Common myeloid progenitor, CD34-positive (primary cell): ENCODE data around the gene WNK2.

ENCODE experiments used
- CTCF ChIA-PET: fragments of 350-600 bp; sonication (Branson Sonifier 250); formaldehyde crosslinking; loops from one replicate; lab custom pipeline; 2021; ENCODE audit warnings: antibody characterized with exemption; lab: Charles Lee
- POLR2A ChIA-PET: fragments of 350-600 bp; sonication (Branson Sonifier 250); formaldehyde crosslinking; loops from one replicate; lab custom pipeline; 2021; ENCODE audit warnings: antibody characterized with exemption; lab: Charles Lee
- DNase-seq, 3 donors: peaks; one replicate each; pipeline versions ENCODE4 v3.0.0 to v3.0.0-alpha.2; 2013
- H3K27ac ChIP-seq, 2 experiments: 1 replicate in 1 of 2; 2 replicates in 1 of 2; pipeline ENCODE4 v1.7.0; 2013; ENCODE audit warnings: inconsistent platforms in 2 of 2, low read length in 2 of 2, mild to moderate bottlenecking in 2 of 2, low read depth in 1 of 2, moderate library complexity in 1 of 2; ENCODE audit not compliant: severe bottlenecking in 2 of 2, insufficient read depth in 1 of 2, poor library complexity in 1 of 2
- H3K27me3 ChIP-seq, 5 experiments: replicated peaks in 2 of 5; 1 replicate in 3 of 5; 2 replicates in 2 of 5; pipeline versions ENCODE4 v1.6.1 to v1.7.0; 2013; ENCODE audit warnings: low read length in 4 of 5, mild to moderate bottlenecking in 2 of 5, moderate library complexity in 2 of 5, inconsistent platforms in 1 of 5; ENCODE audit not compliant: insufficient read depth in 5 of 5, control insufficient read depth in 4 of 5
- H3K36me3 ChIP-seq, 4 experiments: 1 replicate in 2 of 4; 2 replicates in 2 of 4; pipeline versions ENCODE4 v1.6.1 to v1.7.0; 2013; ENCODE audit warnings: low read length in 3 of 4, control low read depth in 1 of 4, mild to moderate bottlenecking in 1 of 4; ENCODE audit not compliant: control insufficient read depth in 4 of 4, insufficient read depth in 4 of 4
- H3K4me1 ChIP-seq, 4 experiments: 1 replicate in 3 of 4; 2 replicates in 1 of 4; pipeline versions ENCODE4 v1.6.1 to v1.7.1; 2013; ENCODE audit warnings: low read length in 3 of 4, mild to moderate bottlenecking in 3 of 4, control low read depth in 1 of 4, inconsistent platforms in 1 of 4, moderate library complexity in 1 of 4; ENCODE audit not compliant: control insufficient read depth in 4 of 4, insufficient read depth in 4 of 4; ENCODE audit errors: control extremely low read depth in 1 of 4
- H3K4me3 ChIP-seq, 7 experiments: 1 replicate in 4 of 7; 2 replicates in 3 of 7; pipeline versions ENCODE4 v1.5.1 to v1.7.0; 2013; ENCODE audit warnings: mild to moderate bottlenecking in 7 of 7, low read length in 6 of 7, moderate library complexity in 6 of 7, inconsistent platforms in 2 of 7, low read depth in 2 of 7, control low read depth in 1 of 7; ENCODE audit not compliant: insufficient read depth in 4 of 7, control insufficient read depth in 1 of 7; ENCODE audit errors: extremely low read depth in 1 of 7
- H3K9me3 ChIP-seq, 5 experiments: 1 replicate in 4 of 5; 2 replicates in 1 of 5; pipeline versions ENCODE4 v1.6.1 to v1.7.1; 2013; ENCODE audit warnings: low read length in 4 of 5, mild to moderate bottlenecking in 2 of 5, inconsistent platforms in 1 of 5, low read depth in 1 of 5, moderate library complexity in 1 of 5; ENCODE audit not compliant: control insufficient read depth in 4 of 5, insufficient read depth in 2 of 5; ENCODE audit errors: control extremely low read depth in 1 of 5
- WGBS: methylation state at CpG from one replicate; pipeline ENCODE4 v1.1.5; 2013; ENCODE audit not compliant: insufficient coverage; 5-methylcytosine and 5-hydroxymethylcytosine counted together

Gene WNK2

DNA sequence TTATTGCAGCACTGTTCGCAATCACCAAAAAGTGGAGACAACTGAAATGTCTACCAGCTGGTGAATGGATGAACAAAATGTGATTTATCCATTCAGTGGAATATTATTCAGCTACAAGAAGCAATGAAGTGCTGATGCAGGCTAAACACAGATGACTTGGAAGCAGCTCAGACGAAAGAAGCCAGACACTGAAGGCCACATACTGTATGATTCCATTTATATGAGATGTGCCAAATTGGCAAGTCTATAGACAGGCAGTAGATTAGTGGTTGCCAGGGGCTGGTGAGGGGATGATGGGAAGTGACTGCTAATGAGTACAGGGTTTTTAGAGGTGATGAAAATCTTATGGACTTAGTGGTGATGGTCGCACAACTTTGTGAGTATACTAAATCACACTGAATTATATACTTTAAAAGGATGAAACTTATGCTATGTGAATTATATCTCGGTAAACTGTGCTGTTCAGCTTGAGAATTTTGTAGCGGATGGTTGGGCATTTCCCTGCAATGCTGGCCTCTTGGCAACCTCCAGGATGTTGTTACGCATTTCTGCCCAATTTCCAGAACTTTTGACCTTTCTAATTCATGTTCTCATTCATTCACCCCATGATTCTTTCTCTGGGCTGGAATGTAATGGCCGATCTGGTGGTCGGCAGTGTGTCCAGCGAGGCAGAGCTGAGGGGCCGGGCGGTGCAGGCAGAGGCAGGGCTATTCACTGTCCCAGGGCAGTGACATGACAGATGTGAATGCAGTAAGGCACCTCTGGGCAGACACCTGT lies 22.0 kb upstream of the WNK2 start:
- no peak for DNase-seq
- Histone ChIP-seq H3K4me1 (peaks cover 0 to 4% (median 2%) of the 10 kb centered on the region in 4 experiments), H3K27me3 (peaks cover 0 to 5% (median 0%) of the 10 kb centered on the region in 5 experiments), H3K9me3 (no peaks in the 10 kb centered on the region), H3K4me3 (no peak overlapping the region), H3K27ac (no peak overlapping the region), H3K36me3 (no peaks in the 10 kb centered on the region)
- ChIA-PET POLR2A (no interaction called here), CTCF (interaction anchor here (1.0 to 4.0 kb wide), 4 partner anchors 10 to 142 kb away, joined by 3 to 50 read pairs (median 6); no protein-coding TSS in a partner anchor)
- WGBS = 100% methylated on average over 7 of the region's 11 CpGs

DNA sequence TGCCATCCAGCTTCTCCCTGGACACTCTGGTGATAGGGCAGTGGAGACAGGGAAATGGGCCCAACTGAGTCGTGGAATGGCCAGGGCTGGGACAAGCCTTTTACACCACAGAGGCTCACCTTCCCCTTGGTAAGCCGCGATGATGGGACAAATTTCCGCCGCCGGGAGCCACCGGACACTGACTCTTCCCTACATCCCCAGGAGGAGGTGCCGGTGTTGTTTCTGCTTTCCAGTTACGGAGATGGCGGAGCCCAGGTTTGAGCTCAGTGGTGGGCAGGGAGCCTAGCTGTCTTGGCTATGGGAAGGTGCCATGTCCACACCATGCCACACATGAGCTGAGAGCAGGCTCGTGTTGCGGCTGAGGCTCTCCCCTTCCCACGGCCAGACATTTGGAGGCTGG lies 19.9 kb upstream of the WNK2 start:
- ChIA-PET CTCF (interaction anchor here (1.6 to 4.0 kb wide), 2 partner anchors 68 to 140 kb away, joined by 6 to 50 read pairs; no protein-coding TSS in a partner anchor), POLR2A (no interaction called here)
- Histone ChIP-seq H3K36me3 (no peaks in the 10 kb centered on the region), H3K9me3 (no peaks in the 10 kb centered on the region), H3K4me3 (no peak overlapping the region), H3K4me1 (peaks cover 0 to 4% (median 2%) of the 10 kb centered on the region in 4 experiments), H3K27ac (no peak overlapping the region), H3K27me3 (peaks cover 0 to 5% (median 0%) of the 10 kb centered on the region in 5 experiments)
- WGBS = 98% methylated on average over 12 of the region's 13 CpGs
- no peak for DNase-seq

DNA sequence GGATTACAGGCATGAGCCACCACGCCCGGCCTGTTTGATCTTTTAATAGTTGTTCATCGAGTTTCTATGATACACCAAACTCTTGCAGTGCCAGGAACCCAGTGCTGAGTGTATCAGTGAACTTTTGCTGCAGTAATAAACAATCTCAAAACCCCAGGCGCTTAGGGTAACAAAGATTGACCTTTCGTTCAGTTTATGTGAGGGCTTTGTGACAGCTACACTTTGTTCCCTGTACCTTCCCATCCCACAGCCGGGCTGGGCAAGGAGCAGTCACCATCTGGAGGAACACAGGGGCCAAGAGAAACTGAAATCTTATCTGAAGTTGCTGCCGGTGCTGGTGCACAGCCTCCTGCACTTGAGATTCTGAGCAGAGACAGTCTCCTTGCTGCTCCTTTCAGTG lies 17.2 kb upstream of the WNK2 start:
- Histone ChIP-seq H3K9me3 (no peaks in the 10 kb centered on the region), H3K27me3 (peaks cover 0 to 7% (median 0%) of the 10 kb centered on the region in 5 experiments), H3K4me3 (no peak overlapping the region), H3K36me3 (no peaks in the 10 kb centered on the region), H3K27ac (no peak overlapping the region), H3K4me1 (no peaks in the 10 kb centered on the region)
- no peak for DNase-seq
- ChIA-PET CTCF (interaction anchor here (1.2 kb wide), 1 partner anchor 136 kb away, joined by 3 read pairs; no protein-coding TSS in a partner anchor), POLR2A (no interaction called here)
- WGBS = 95% methylated on average over 6 of the region's 7 CpGs

DNA sequence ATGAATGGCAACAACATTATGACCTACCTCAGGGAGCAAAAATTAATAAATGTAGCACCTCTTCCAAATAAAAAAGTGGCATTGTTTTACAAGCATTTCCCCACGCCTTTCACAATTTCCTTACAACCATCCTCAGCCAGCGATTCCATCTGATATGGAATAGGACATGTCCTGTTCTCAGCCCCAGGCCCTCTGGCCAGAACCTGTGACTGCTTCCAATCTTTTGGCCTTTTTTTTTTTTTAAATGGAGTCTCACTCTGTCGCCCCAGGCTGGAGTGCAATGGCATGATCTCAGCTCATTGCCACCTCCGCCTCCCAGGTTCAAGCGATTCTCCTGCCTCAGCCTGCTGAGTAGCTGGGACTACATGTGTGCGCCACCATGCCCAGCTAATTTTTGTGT lies 16.8 kb upstream of the WNK2 start:
- ChIA-PET CTCF (interaction anchor here (1.0 to 1.2 kb wide), 2 partner anchors 134 to 136 kb away, joined by 3 read pairs; no protein-coding TSS in a partner anchor), POLR2A (no interaction called here)
- H3K27me3 ChIP-seq = peaks cover 0 to 6% (median 0%) of the 10 kb centered on the region in 5 experiments
- whole genome bisulfite sequencing = 100% methylated on average over 6 of the region's 6 CpGs
- no peak overlapping the region for H3K4me3 ChIP-seq
- no peaks in the 10 kb centered on the region for H3K36me3 ChIP-seq
- H3K27ac ChIP-seq = no peak overlapping the region
- no peaks in the 10 kb centered on the region for H3K9me3 ChIP-seq
- H3K4me1 ChIP-seq = no peaks in the 10 kb centered on the region
- no peak for DNase-seq

DNA sequence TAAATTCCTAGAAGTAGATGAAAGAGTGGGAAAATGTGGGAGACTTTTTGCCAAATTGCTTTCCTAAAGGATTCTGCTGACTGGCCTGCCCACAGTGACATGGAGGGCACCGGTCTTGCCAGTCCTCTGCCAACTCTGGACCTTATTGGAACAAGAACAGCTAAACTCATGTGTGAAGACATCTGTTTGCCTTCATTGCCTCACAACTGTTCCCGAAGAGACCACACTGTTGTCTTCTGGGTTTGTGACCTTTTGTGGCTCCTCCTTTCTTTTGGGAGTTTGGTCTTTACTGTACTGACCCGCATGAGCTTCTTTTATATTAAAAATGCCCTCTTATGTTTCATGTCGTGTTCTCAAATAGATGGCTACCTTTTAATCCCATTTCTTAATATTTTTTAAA lies 16.1 kb upstream of the WNK2 start:
- no peaks in the 10 kb centered on the region for H3K4me1 ChIP-seq
- H3K4me3 ChIP-seq = no peak overlapping the region
- H3K9me3 ChIP-seq = no peaks in the 10 kb centered on the region
- H3K27me3 ChIP-seq = peaks cover 0 to 6% (median 0%) of the 10 kb centered on the region in 5 experiments
- no peaks in the 10 kb centered on the region for H3K36me3 ChIP-seq
- no peak overlapping the region for H3K27ac ChIP-seq
- 96% methylated on average over 3 of the region's 4 CpGs for WGBS
- DNase-seq = no peak
- CTCF ChIA-PET = interaction anchor here (0.9 to 1.2 kb wide), 3 partner anchors 12 to 135 kb away, joined by 3 read pairs; no protein-coding TSS in a partner anchor
- POLR2A ChIA-PET = no interaction called here

DNA sequence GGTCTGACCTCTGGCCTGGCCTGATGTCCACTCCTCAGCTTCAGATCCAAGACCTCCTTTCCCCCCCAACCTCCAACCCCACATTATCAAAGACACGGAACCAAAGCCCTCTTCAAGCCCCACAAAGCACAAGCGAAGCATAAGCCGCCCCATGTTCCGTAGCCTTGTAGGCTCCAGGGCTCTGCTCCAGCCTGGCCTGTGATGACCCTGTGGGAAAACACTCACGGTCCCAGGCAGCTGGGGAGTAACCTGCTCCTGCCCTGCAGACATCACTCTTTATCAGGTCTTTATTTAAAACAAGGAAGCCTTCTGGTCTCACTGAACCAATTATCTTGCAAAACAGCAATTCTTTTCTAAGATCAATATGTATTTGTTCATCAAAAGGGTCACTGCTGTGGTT lies 15.4 kb upstream of the WNK2 start:
- no peaks in the 10 kb centered on the region for H3K9me3 ChIP-seq
- no peaks in the 10 kb centered on the region for H3K36me3 ChIP-seq
- peaks cover 0 to 6% (median 0%) of the 10 kb centered on the region in 5 experiments for H3K27me3 ChIP-seq
- ChIA-PET POLR2A (no interaction called here), CTCF (interaction anchor here (0.9 kb wide), 2 partner anchors 11 to 146 kb away, joined by 3 read pairs; no protein-coding TSS in a partner anchor)
- H3K27ac ChIP-seq = no peak overlapping the region
- WGBS = 99% methylated on average over 5 of the region's 5 CpGs
- DNase-seq = no peak
- H3K4me1 ChIP-seq = no peaks in the 10 kb centered on the region
- H3K4me3 ChIP-seq = no peak overlapping the region

DNA sequence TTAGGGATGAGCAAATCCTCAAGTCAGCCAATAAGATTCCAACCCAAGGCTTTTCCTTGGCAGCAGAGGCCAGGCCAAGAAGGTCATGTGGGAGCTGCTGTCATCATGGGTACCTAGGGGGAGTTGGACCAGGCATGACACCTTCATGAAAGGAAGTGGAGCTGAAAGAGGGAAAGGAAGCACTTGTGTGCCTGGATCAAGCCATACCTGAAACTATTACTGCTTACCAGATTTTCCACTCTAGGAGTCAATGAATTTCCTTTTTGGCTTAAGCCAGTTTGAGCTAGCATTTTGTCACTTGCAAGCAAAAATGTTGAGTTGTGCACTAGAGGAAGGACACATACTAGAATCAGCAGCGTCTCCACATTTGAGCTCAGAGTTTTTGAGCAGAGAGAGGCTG lies 14.5 kb upstream of the WNK2 start:
- WGBS = 100% methylated on average over 1 of the region's 1 CpG
- Histone ChIP-seq H3K9me3 (no peaks in the 10 kb centered on the region), H3K4me3 (no peak overlapping the region), H3K36me3 (no peaks in the 10 kb centered on the region), H3K27me3 (peaks cover 0 to 4% (median 0%) of the 10 kb centered on the region in 5 experiments), H3K27ac (no peak overlapping the region), H3K4me1 (no peaks in the 10 kb centered on the region)
- ChIA-PET POLR2A (no interaction called here), CTCF (interaction anchor here (1.3 kb wide), 1 partner anchor 20 kb away, joined by 4 read pairs; no protein-coding TSS in a partner anchor)
- no peak for DNase-seq
